ENCODE measurements around the gene ICE1. TPM values are rescaled to one million over a fixed set of nuclear protein-coding genes. Genes with fewer than 3 reads are reported as not detected.

The ICE1 gene
- total and polyA plus RNA-seq, 2 donors (not counting 1 experiment from before 2014, with no cell fraction given), result 6.5 to 39.7 TPM

DNA sequence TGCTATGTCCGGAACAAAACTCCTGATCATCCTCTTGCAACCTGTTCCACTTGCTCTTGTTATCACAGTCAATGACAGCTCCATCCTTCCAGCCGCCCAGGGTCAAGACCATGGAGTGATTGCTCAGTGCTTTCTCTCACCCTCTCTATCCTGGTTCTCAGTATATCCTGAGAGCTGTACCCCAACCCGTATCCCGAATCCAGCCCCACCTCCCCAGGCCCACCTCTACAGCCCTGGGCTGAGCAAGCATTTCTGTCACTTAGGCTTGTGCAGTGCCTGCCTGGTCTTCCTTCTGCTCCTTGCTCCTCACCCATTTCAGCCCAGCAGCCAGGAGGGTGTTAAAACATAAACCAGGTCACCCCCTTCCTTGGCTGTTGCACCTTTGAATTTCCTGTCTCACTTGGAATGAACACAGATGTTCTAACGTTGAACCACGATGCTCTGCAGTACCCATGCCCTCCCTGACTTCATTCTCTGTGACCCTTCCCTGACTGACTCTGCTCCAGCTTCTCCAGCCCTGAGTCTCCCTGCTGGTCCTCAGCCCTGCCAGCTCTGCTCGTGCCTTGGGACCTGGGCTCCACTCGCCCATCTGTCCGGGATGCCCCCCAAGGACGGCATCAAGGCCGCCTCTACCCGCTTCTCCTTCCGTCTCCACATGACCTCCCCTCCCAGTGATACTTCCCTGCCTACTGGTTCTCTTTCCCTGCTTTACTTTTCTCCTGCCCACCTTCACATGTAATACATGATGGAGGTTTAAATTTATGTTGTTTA, 110.0 kb downstream of the ICE1 start:
- Histone ChIP-seq H4K20me1 (ENCODE audit: control insufficient read depth, insufficient read depth, low read length, poor library complexity, severe bottlenecking) (no peaks in the 10 kb centered on the region), H3K4me1 (ENCODE audit: control insufficient read depth in 2 of 2, insufficient read depth in 2 of 2, low read length in 2 of 2) (no peaks in the 10 kb centered on the region), H3K4me2 (replicated peaks; ENCODE audit: low read depth, low read length, poor library complexity, severe bottlenecking) (no peak overlapping the region), H3K27me3 (replicated peaks in 1 of 4; ENCODE audit: control extremely low read depth in 1 of 4, control insufficient read depth in 3 of 4, insufficient read depth in 4 of 4, low read length in 3 of 4) (peaks cover 0 to 18% (median 3%) of the 10 kb centered on the region in 4 experiments), H3K9ac (ENCODE audit: low read length) (no peak overlapping the region), H3K36me3 (replicated peaks in 1 of 2; ENCODE audit: control extremely low read depth in 1 of 2, control insufficient read depth in 1 of 2, extremely low read depth in 1 of 2, insufficient read depth in 2 of 2, low read length in 1 of 2) (no peaks in the 10 kb centered on the region), H3K4me3 (ENCODE audit: control extremely low read depth in 1 of 5, extremely low read depth in 1 of 5, insufficient read depth in 1 of 5, low read depth in 2 of 5, low read length in 4 of 5) (no peak overlapping the region), H3K79me2 (ENCODE audit: control insufficient read depth, insufficient read depth, low read length) (no peaks in the 10 kb centered on the region), H2AFZ (ENCODE audit: insufficient read depth, low read depth, low read length, poor library complexity, severe bottlenecking) (no peak overlapping the region), H3K27ac (ENCODE audit: low read length in 2 of 2) (no peak overlapping the region), H3K9me3 (ENCODE audit: control extremely low read depth in 1 of 3, control insufficient read depth in 2 of 3, insufficient read depth in 1 of 3, low read length in 2 of 3) (peaks cover 0 to 12% (median 0%) of the 10 kb centered on the region in 3 donors)
- ATAC-seq (ENCODE audit: low read depth) (no peak), DNase-seq (no peak)
- Mint-ChIP-seq H3K27ac (no peak overlapping the region), H3K9me3 (ENCODE audit: insufficient read depth) (no peaks in the 10 kb centered on the region), H3K27me3 (peaks cover 43% of the 10 kb centered on the region), H3K4me1 (no peaks in the 10 kb centered on the region), H3K4me3 (no peak overlapping the region)
- intact Hi-C loops (cut with micrococcal nuclease), result no loop called here
- 93% methylated on average over 9 of the region's 13 CpGs for WGBS (ENCODE audit: insufficient coverage)
- TF ChIP-seq, protein P1, sequence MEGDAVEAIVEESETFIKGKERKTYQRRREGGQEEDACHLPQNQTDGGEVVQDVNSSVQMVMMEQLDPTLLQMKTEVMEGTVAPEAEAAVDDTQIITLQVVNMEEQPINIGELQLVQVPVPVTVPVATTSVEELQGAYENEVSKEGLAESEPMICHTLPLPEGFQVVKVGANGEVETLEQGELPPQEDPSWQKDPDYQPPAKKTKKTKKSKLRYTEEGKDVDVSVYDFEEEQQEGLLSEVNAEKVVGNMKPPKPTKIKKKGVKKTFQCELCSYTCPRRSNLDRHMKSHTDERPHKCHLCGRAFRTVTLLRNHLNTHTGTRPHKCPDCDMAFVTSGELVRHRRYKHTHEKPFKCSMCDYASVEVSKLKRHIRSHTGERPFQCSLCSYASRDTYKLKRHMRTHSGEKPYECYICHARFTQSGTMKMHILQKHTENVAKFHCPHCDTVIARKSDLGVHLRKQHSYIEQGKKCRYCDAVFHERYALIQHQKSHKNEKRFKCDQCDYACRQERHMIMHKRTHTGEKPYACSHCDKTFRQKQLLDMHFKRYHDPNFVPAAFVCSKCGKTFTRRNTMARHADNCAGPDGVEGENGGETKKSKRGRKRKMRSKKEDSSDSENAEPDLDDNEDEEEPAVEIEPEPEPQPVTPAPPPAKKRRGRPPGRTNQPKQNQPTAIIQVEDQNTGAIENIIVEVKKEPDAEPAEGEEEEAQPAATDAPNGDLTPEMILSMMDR (IDR thresholded peaks at IDR 0.05), result no peak
- TF ChIP-seq EZH2 (IDR thresholded peaks at IDR 0.05; ENCODE audit: borderline replicate concordance, insufficient read depth, low read depth, low read length, poor library complexity, severe bottlenecking), result no peak
- POLR2A ChIA-PET, result no interaction called here
- CTCF ChIA-PET, result interaction anchor here (1.1 kb wide), 1 partner anchor 35 kb away, joined by 3 read pairs; no protein-coding TSS in a partner anchor

DNA sequence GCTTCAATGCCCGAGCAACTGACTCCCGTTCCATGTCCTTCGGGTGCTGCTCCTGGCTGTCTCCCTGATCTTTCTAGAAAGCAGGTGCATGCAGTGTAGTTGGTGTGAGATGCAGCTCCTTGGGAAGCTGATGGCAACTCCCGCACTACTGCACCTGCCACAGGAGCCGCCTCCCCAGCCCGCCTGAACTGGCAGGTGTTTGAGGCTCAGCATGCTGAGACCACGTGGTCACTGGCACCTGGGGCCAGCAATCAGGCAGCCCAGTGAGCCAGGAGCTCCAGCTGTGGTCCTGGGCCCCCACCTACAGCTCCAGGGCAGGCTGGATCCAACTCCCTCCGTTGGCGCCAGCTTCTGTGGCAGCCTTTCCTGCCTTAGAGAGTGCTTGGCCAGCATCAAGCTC, 111.5 kb downstream of the ICE1 start:
- Histone ChIP-seq H3K27me3 (replicated peaks in 1 of 4; ENCODE audit: control extremely low read depth in 1 of 4, control insufficient read depth in 3 of 4, insufficient read depth in 4 of 4, low read length in 3 of 4) (peaks cover 0 to 19% (median 2%) of the 10 kb centered on the region in 4 experiments), H3K27ac (ENCODE audit: low read length in 2 of 2) (no peak overlapping the region), H3K36me3 (replicated peaks in 1 of 2; ENCODE audit: control extremely low read depth in 1 of 2, control insufficient read depth in 1 of 2, extremely low read depth in 1 of 2, insufficient read depth in 2 of 2, low read length in 1 of 2) (no peaks in the 10 kb centered on the region), H3K79me2 (ENCODE audit: control insufficient read depth, insufficient read depth, low read length) (no peaks in the 10 kb centered on the region), H3K9ac (ENCODE audit: low read length) (no peak overlapping the region), H3K4me2 (replicated peaks; ENCODE audit: low read depth, low read length, poor library complexity, severe bottlenecking) (no peak overlapping the region), H4K20me1 (ENCODE audit: control insufficient read depth, insufficient read depth, low read length, poor library complexity, severe bottlenecking) (no peaks in the 10 kb centered on the region), H2AFZ (ENCODE audit: insufficient read depth, low read depth, low read length, poor library complexity, severe bottlenecking) (no peak overlapping the region), H3K4me3 (ENCODE audit: control extremely low read depth in 1 of 5, extremely low read depth in 1 of 5, insufficient read depth in 1 of 5, low read depth in 2 of 5, low read length in 4 of 5) (no peak overlapping the region), H3K4me1 (ENCODE audit: control insufficient read depth in 2 of 2, insufficient read depth in 2 of 2, low read length in 2 of 2) (no peaks in the 10 kb centered on the region), H3K9me3 (ENCODE audit: control extremely low read depth in 1 of 3, control insufficient read depth in 2 of 3, insufficient read depth in 1 of 3, low read length in 2 of 3) (peaks cover 0 to 12% (median 0%) of the 10 kb centered on the region in 3 donors)
- Mint-ChIP-seq H3K4me3 (no peak overlapping the region), H3K27ac (no peak overlapping the region), H3K27me3 (peaks cover 43% of the 10 kb centered on the region), H3K4me1 (no peaks in the 10 kb centered on the region), H3K9me3 (ENCODE audit: insufficient read depth) (no peaks in the 10 kb centered on the region)
- ChIA-PET CTCF (no interaction called here), POLR2A (no interaction called here)
- intact Hi-C loops (cut with micrococcal nuclease), result no loop called here
- DNase-seq (no peak), ATAC-seq (ENCODE audit: low read depth) (no peak)
- no peak for TF ChIP-seq EZH2 (IDR thresholded peaks at IDR 0.05; ENCODE audit: borderline replicate concordance, insufficient read depth, low read depth, low read length, poor library complexity, severe bottlenecking)
- TF ChIP-seq, protein P1 (IDR thresholded peaks at IDR 0.05), result no peak
- 70% methylated on average over 9 of the region's 9 CpGs for WGBS (ENCODE audit: insufficient coverage)

Measured in B cell (primary cell).